Activated CD4-positive, alpha-beta T cell treated with anti-CD3 and anti-CD28 coated beads for 1 hour (primary cell): ENCODE results near the gene MIPEP.

Experiments used
- DNase-seq: peaks from one replicate; pipeline ENCODE4 v3.0.0-alpha.2; 2020

The MIPEP gene

DNA sequence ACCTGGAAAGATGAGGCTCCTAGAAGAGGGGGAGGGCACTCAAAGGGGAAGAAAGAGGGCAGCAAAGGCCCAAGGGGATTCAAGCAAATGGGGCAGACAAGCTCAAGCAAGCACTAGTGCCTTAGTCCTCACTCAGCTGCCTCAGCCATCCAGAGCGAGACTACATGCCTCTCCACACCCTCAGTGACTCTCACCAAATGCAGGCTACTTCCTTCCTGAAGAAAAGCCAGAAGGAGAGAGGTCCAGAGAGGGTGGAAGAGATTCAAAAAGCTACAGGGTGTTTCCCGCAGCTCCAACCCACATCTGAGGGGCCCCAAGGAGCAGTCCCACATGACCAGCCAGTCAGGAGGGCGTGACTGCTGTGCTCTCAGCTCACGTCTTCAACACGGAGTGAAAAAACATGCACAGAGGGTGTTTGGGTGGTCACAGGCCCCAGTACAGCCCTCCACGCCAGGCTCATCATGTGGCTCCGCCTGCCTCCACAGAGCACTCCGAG, 40.5 kb downstream of the MIPEP start:
- DNase-seq = no peak

- DNase-seq = no peak
Measured at GRCh38 chr13:23848019-23848418, 41.2 kb downstream of the MIPEP start.

DNA sequence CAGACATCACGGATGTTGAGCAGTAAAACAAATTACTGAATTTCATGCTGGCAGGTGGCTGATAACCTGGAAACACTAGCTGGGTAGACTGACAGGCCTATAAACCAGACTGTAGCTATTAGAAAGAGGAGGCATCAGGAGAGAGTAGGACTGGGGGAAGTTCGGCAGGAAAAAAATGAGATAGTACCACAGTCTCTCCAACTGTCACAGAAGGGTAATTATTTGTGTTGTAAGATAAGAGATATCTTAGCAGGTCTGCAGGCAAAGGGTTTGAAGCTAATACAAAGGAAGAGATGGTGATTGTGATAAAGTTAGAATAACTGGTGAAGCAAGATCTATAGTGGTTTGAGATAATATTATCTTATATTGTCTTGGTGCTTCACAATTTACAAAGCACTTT, 41.7 kb downstream of the MIPEP start:
- DNase-seq = no peak

- no peak for DNase-seq
Measured at GRCh38 chr13:23845105-23845725, 44.0 kb downstream of the MIPEP start.

DNA sequence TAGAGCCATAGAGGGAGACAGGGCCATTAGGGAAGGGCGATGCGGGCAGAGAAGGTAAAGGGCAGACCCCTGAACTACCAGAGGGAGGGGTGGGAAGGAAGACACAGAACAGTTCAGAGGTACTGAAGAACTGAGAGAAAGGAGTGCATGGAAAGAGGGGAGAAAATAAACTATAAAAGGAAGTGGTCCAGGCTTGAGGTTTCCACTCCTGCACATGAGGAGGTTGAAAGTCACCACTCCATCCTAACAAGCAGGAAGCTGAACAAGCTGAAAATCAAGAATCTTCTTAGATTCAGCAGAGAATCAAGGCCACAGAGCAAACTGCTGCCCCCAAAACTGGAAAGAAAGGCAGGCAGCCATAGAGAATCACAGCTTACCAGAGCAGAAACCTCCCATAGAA, 45.1 kb downstream of the MIPEP start:
- DNase-seq = no peak

GRCh38 chr13:23843436-23843835, 45.8 kb downstream of the MIPEP start:
- DNase-seq = no peak

GRCh38 chr13:23842406-23842805, 46.8 kb downstream of the MIPEP start:
- DNase-seq = no peak

DNA sequence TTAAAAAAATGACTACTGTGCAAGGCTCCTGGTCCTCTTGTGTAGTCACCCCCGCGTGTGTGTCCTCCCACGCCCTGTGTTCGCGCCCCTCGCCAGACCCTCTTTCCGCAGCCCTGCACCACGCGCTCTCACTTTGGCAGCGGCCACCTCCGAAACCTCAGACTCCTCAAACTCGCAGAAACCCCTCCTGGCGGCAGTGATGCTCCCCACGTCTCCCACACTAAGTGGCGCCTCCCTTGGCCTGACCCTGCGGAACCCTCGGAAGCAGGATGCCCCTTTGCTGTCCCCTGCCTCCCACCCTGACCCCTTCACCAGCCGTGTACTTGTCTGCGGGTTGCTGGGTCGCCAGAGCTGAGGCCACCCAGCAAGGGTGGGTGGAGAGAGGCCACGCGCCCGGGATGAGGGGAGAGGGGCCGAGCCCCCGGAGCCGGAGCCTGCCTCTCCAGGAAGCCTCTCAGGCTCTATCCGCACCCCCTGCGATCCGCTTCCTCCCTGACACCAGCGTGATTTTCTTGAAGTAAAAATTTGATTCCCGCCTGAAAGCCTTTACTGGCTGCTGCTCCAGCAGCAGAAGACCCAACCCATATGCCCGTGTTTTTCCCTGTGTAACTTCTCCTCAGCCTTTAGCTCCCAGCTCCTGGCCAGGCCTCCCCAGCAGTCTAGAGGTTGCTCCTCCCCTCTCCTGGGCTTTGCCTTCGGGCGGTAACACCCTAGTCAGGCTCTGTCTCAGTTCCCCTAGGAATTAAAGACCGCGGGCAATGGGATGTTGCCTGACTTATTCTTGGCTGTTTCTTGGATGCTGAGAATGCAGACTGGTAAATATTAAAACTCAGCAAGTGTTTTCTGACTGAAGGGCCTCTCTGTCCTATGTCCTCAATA, 55.2 kb downstream of the MIPEP start:
- no peak for DNase-seq

- no peak for DNase-seq
Measured at GRCh38 chr13:23828866-23829265, 60.3 kb downstream of the MIPEP start.

DNA sequence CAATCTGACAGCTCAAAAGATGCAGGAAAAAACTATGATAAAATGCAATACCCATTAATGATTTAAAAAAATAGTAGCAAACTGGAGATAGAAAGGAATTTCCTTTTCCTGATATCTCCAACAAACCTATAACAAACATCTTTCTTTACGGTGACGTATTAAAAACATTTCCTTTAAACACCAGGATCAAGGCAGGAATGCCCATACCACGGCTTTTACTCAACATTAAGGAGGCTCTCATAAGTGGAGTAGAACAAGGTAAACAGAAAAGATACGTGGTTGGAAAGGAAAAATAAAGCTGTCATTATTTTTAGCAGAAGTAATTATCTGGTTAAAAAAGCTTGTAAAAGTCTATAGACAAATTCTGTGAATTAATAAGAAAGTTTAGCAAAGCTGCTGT, 61.1 kb downstream of the MIPEP start:
- no peak for DNase-seq

GRCh38 chr13:23825179-23825578, 64.0 kb downstream of the MIPEP start:
- DNase-seq = no peak

- no peak for DNase-seq
Measured at GRCh38 chr13:23824371-23824770, 64.8 kb downstream of the MIPEP start.

GRCh38 chr13:23822252-23822824, 66.9 kb downstream of the MIPEP start:
- DNase-seq = no peak

DNA sequence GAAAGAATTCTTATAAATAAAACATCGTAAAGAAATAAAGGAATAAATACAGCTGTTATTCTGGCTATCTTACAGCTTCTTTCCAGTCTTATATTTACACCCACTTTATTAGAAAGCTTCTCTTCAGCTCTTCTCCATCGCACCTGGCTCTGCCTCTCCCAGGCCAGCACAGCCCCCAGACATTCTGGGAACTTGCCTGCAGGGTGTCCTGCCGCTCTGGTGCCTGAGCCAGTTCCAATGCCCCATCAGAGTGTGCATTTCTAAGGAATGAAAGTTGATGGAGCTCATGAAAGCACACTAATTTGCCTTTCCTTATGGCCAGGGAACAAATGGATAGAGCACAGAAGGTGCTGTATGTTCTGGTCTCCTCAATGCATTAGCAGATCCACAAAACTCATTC, 68.7 kb downstream of the MIPEP start:
- no peak for DNase-seq

DNA sequence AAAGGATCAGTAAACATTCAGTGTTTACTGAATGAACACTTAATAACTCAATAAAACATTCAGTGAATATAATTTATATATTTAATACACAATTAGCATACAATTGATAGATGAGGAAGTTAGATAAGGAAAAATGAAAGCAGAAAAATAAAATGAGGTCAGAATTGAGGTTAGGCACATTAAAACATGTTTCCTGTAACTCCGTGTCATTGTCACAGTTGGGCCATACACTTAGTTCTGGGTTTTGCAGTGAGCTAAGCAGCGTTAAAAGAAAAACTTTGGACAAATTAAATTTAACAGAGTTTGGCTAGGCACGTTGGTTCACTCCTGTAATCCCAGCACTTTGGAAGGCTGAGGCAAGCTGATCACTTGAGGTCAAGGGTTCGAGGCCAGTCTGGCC, 71.4 kb downstream of the MIPEP start:
- DNase-seq = no peak

- no peak for DNase-seq
Measured at GRCh38 chr13:23817136-23817535, 72.1 kb downstream of the MIPEP start.

DNA sequence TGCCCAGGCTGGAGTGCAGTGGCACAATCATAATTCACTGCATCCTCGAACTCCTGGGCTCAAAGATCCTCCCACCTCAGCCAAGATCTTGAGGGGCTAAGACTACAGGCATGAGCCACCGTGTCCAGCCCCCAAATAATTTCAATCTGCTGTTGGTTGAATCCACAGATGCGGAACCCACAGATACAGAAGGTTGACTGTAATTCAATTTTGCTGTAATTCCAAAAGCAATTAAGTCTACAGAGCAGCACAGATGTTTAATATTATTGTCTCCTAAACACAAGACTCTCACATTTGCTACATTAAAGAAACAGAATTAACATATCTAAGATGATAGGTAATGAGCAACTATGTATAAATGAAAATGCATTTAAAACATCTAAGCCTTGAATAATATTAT, 75.6 kb downstream of the MIPEP start:
- DNase-seq = no peak

- DNase-seq = no peak
Measured at GRCh38 chr13:23811366-23812062, 77.7 kb downstream of the MIPEP start.

DNA sequence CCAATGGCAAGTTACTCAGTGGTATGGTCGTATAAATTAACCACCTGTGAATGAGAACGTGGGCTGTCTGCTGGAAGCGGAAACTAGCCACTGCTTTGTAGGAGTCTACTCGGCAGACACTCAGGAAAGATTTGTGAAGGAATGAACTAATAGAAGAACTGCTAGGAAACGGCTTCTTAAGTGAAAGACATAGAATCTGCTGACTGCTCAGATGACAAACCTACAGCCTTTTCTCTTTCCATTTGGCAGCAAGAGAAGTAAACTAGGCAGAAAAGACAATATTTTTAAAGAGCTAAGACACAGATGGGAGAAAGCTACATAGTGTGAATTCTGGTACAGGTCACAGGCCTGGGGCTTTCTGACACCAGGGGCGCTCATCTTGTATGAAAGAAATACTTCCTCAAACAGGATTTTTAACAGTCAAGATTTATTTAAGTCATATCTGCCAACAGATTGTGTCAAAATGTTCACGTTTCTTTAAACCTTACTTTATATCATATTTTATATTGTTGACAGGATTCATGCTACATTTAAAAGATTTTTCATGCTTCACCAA, 78.4 kb downstream of the MIPEP start:
- DNase-seq = no peak

DNA sequence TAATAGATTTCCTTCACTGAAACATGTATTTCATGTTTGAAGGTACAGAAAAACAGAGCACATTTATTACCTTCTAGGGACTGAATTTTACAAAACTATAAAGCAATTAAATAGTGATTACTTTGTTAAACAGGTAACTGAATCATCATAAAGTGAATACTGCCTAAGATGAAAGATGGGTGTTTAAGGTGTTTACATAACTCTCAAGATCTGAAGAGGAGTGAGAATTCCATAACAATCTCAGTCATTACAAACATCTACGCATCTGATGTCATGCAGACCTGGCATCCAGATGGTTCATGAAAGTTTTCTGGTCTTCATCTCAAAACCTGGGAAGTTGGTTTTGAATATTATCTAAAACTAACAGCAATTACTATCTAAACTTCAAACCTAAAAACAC, 80.4 kb downstream of the MIPEP start:
- DNase-seq = no peak

DNA sequence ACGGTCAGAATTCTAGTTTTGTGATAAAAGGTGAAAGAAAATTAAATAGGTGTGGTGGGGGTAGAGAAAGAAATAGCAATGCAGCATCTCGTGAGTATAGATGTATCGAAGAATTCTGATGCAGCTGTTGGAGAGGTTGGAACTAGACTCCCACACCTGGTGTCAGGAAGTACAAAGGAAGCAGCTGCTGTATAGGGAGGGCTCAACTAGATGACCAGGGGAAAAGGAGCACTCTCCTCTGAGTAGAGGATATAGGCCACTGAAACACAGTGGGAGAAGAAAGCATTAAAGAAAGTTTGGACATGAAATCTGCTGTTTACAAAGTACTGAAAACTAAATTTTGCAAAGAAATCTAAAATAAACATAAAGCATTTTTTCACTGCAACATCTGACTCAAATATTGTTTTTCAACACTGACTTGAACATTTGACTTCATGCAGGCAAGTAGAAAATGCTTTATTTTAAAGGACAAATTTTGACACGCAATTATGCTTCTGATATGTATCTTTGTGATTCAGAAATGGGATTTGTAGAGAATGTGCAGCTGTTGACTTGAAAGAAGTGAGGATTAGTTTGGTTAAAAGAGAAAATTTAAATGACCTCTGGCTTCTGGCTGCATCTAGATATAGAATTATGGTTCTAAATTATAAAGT, 82.2 kb downstream of the MIPEP start:
- no peak for DNase-seq

DNA sequence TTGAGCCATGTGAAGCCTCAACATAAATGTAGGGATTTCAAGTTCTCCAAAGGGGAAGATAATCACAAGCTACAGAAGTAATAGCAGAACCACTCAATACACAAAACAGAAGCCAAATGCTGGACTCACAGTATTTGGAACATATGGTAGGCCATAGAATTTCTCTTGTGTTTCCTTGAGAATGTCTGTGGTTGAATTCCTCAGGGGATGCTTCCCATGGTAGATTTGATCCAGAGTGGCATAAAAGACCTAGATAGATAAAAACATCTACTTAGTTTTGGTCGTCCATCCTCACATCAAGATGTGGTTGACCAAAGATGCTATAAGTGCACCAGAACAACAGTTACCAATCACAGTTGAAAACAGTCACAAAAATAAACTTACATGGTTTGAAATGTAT, 83.4 kb downstream of the MIPEP start:
- DNase-seq = no peak

- no peak for DNase-seq
Measured at GRCh38 chr13:23805122-23805521, 84.1 kb downstream of the MIPEP start.
